Stomach (tissue), 9 donors: ENCODE measurements around the gene H2AZ1. TPM values are rescaled to one million over a fixed set of nuclear protein-coding genes. Genes with fewer than 3 reads are reported as not detected.

Experiments
- DNase-seq, 2 donors: peaks; one replicate each; pipeline versions ENCODE4 v3.0.0 to v3.0.0-alpha.2; 2013 to 2019
- H3K27ac ChIP-seq, 5 donors: fragments of 200-600 bp in 4 of 5; sonication (generic) in 4 of 5; one replicate each; pipeline ENCODE4 v1.5.1; 2013 to 2019; ENCODE audit warnings: mild to moderate bottlenecking in 1 of 5, moderate library complexity in 1 of 5
- H3K27me3 ChIP-seq, 3 donors: fragments of 200-600 bp; sonication (generic); one replicate each; pipeline ENCODE4 v1.5.1; 2017 to 2019; ENCODE audit warnings: mixed run types in 1 of 3
- H3K36me3 ChIP-seq, 4 donors: fragments of 200-600 bp; sonication (generic); 1 replicate in 3 of 4; 2 replicates in 1 of 4; pipeline ENCODE4 v1.5.1; 2016 to 2019
- H3K4me1 ChIP-seq, 4 donors: fragments of 200-600 bp; sonication (generic); one replicate each; pipeline ENCODE4 v1.5.1; 2016 to 2019
- H3K4me3 ChIP-seq, 4 donors: fragments of 200-600 bp; sonication (generic) in 3 of 4; one replicate each; pipeline ENCODE4 v1.5.1; 2016 to 2019; ENCODE audit warnings: mild to moderate bottlenecking in 1 of 4
- H3K9me3 ChIP-seq, 4 donors: fragments of 200-600 bp; sonication (generic); one replicate each; pipeline ENCODE4 v1.5.1; 2016 to 2019
- EP300 ChIP-seq: sonication (generic); formaldehyde crosslinking; IDR thresholded peaks from one replicate; pipeline ENCODE4 v1.6.1; 2017; ENCODE audit warnings: antibody characterized with exemption
- POLR2A ChIP-seq, 4 donors: fragments of 450-650 bp; IDR thresholded peaks; one replicate each; pipeline ENCODE4 v1.6.1; 2016; ENCODE audit warnings: antibody characterized with exemption in 4 of 4, control low read depth in 2 of 4, mild to moderate bottlenecking in 1 of 4, moderate library complexity in 1 of 4
- POLR2AphosphoS5 ChIP-seq, 3 donors: sonication (generic); formaldehyde crosslinking; IDR thresholded peaks; one replicate each; pipeline ENCODE4 v1.6.1; 2016; ENCODE audit warnings: antibody characterized with exemption in 3 of 3
- WGBS, 5 donors: extraction: QIAGEN DNeasy Blood & Tissue Kit in 3 of 5; methylation state at CpG; one replicate each; pipeline versions ENCODE4 v1.1.5 to v1.1.7; 2013 to 2018; 5-methylcytosine and 5-hydroxymethylcytosine counted together
- intact Hi-C: fragments of 100-400 bp; cut with DNase I; formaldehyde crosslinking; loops from one replicate; pipeline ENCODE4 v1.15.1; 2023; ENCODE audit warnings: low total_unique reads
- polyA plus RNA-seq, 3 donors: library from polyadenylated mRNA; stranded (reverse); fragments of 200-250 nt; gene quantifications; one replicate each; pipeline ENCODE4 v1.2.3, GENCODE V29; 2013
- total RNA-seq, 5 donors: library from RNA; depleted of rRNA; stranded (reverse); fragments of >200 nt; gene quantifications; one replicate each; pipeline versions ENCODE4 v1.1.0 to v1.2.3, GENCODE V29; 2014 to 2016
- TF ChIP-seq, protein P1 (sequence below), 7 experiments: fragments of 450-650 bp in 4 of 7; fragments of 200-600 bp in 3 of 7; sonication (generic) in 3 of 7; IDR thresholded peaks; one replicate each; pipeline ENCODE4 v1.5.1; 2016 to 2019; ENCODE audit warnings: antibody characterized with exemption in 7 of 7, control low read depth in 2 of 7, mild to moderate bottlenecking in 1 of 7
- donor health status: healthy with polysubstance abuse.
- donor health status: Bipolar disorder and iron deficiency.
- donor health status: healthy.

Gene H2AZ1
- total and polyA plus RNA-seq, 8 donors: 51.6 to 351 (median 175) TPM

DNA sequence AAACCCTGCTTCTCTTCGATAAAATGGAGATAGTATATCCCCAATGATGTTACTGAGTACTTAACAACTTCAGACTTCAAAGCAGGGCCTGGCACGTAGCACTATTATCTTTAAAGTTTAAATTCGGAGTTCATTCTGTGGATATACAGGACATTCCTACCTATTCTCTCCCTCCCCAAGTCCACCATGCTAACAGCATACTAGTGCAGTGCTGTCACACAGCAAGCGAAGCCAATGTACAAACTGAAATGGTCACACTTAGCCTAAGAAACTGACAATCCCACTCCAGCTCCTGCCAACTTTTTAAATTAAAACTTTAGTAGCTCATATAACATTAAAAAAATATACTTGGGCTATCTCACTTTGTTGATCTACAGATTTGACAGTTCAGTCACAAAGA is 2.5 kb downstream of the H2AZ1 start:
- Histone ChIP-seq H3K27ac (peak overlapping the region in 4 of 5 donors; percentile 97 to 99 (median 98)), H3K36me3 (peaks cover 0 to 8% (median 4%) of the 10 kb centered on the region in 4 donors), H3K4me3 (peak overlapping the region in 2 of 4 donors; percentile 83 to 98), H3K27me3 (no peaks in the 10 kb centered on the region), H3K4me1 (peaks cover 20 to 62% (median 52%) of the 10 kb centered on the region in 4 donors), H3K9me3 (no peaks in the 10 kb centered on the region)
- no peak for DNase-seq
- intact Hi-C loops: loop anchor here (10.0 kb wide), 2 partner anchors 53 to 383 kb away; partner anchors contain the start of genes LAMTOR3 and TRMT10A
- TF ChIP-seq EP300 (no peak), POLR2A (IDR thresholded peaks at IDR 0.05) (no peak), POLR2AphosphoS5 (IDR thresholded peaks at IDR 0.05) (no peak)
- TF ChIP-seq, protein P1, sequence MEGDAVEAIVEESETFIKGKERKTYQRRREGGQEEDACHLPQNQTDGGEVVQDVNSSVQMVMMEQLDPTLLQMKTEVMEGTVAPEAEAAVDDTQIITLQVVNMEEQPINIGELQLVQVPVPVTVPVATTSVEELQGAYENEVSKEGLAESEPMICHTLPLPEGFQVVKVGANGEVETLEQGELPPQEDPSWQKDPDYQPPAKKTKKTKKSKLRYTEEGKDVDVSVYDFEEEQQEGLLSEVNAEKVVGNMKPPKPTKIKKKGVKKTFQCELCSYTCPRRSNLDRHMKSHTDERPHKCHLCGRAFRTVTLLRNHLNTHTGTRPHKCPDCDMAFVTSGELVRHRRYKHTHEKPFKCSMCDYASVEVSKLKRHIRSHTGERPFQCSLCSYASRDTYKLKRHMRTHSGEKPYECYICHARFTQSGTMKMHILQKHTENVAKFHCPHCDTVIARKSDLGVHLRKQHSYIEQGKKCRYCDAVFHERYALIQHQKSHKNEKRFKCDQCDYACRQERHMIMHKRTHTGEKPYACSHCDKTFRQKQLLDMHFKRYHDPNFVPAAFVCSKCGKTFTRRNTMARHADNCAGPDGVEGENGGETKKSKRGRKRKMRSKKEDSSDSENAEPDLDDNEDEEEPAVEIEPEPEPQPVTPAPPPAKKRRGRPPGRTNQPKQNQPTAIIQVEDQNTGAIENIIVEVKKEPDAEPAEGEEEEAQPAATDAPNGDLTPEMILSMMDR (IDR thresholded peaks at IDR 0.05): no peak
- 68 to 80% (median 72%) methylated on average over 4 of the region's 4 CpGs for WGBS, 5 donors

DNA sequence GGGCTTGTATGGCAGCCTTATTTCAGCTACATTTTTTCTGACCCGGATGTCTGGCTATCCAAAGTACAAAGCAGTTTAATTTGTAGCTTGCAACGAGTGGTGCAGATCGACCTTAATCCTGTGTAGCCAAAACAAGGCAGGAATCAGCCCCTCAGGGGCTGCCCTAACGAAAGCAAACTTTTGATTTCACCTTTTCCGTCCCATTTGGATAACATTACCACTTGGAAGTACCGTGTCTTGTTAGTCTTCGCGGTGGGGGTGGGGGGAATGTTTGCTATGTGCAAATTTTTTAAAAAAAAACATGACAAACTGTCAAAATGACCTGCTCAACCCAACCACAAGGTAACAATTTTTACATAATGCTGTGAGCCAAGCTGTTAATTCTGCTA is 2.9 kb downstream of the H2AZ1 start:
- Histone ChIP-seq H3K4me3 (peak overlapping the region; percentile 83 to 98 (median 95)), H3K36me3 (peaks cover 0 to 8% (median 4%) of the 10 kb centered on the region in 4 donors), H3K27me3 (no peaks in the 10 kb centered on the region), H3K27ac (peak overlapping the region; percentile 93 to 99 (median 98)), H3K4me1 (peaks cover 20 to 65% (median 53%) of the 10 kb centered on the region in 4 donors), H3K9me3 (no peaks in the 10 kb centered on the region)
- WGBS, 5 donors: 12 to 18% (median 14%) methylated on average over 8 of the region's 8 CpGs
- TF ChIP-seq, protein P1 (IDR thresholded peaks at IDR 0.05): no peak
- no peak for TF ChIP-seq POLR2A (IDR thresholded peaks at IDR 0.05)
- no peak for TF ChIP-seq POLR2AphosphoS5 (IDR thresholded peaks at IDR 0.05)
- no peak for TF ChIP-seq EP300
- intact Hi-C loops: loop anchor here (10.0 kb wide), 2 partner anchors 52 to 382 kb away; partner anchors contain the start of genes LAMTOR3 and TRMT10A
- no peak for DNase-seq

DNA sequence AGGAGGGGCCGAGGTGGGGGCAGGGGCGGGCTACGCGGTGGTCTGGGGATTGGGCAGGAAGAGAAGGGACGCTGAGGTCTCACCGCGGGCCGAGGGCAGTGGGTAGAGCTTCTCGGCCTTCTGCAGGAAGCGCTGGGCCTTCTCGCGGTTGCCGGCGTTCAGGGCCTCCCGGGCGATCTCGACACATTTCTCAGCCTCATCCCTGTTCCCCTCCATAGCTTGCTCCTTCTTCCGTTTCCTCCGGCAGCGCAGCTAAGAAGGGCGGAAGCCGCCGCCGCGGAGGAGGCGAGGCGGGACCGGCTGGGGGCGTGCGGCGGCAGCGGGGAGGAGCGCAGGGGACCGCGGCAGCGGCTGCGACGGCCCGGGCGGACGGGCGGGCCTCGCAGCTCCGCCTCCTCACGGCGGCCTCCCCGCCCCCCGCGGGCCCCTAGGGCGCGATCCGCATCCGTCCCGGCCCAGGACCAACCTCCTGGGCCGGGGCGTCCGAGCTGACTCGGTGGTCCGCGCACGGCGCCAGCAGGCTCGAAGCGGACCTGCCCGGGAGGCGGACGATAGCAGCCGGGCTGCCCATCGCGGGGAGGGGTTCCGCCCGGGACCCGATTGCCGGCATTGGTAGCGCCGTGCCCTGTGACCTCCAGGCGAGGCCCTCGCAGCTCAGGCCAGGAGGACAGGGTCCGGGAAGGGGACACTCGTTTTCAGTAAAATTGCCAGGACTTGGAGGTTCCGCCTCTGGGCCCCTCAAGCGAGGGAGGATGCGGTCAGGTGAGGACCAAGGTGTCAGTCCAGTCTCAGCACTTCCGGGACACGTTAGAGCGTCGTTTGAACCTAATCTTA is 3.5 kb downstream of the H2AZ1 start, which contains the start of gene DNAJB14:
Gene DNAJB14, minus strand, starts transcription at position 263 of the 834 bp plus-strand sequence. Its CDS starts 47 bp downstream, at position 216.
- intact Hi-C loops: loop anchor here (10.0 kb wide), 2 partner anchors 52 to 382 kb away; partner anchors contain the start of genes LAMTOR3 and TRMT10A
- peak within 1 kb of the TSS; percentile 93 to 99 (median 98) for H3K27ac ChIP-seq
- DNase-seq: peak; percentile 83 to 94
- H3K4me1 ChIP-seq: peaks cover 20 to 68% (median 53%) of the 10 kb centered on the region in 4 donors
- peak within 1 kb of the TSS; percentile 83 to 98 (median 95) for H3K4me3 ChIP-seq
- H3K36me3 ChIP-seq: peaks cover 0 to 8% (median 4%) of the 10 kb centered on the region in 4 donors
- TF ChIP-seq, protein P1 (IDR thresholded peaks at IDR 0.05): peak in 1 of 7 experiments; percentile 29
- TF ChIP-seq POLR2A (IDR thresholded peaks at IDR 0.05) (no peak), POLR2AphosphoS5 (IDR thresholded peaks at IDR 0.05) (peak; percentile 29 to 76 (median 69))
- WGBS, 5 donors: 0 to 2% (median 1%) methylated on average over 2 to 87 of the region's 87 CpGs
- no peaks in the 10 kb centered on the region for H3K9me3 ChIP-seq
- no peaks in the 10 kb centered on the region for H3K27me3 ChIP-seq

DNA sequence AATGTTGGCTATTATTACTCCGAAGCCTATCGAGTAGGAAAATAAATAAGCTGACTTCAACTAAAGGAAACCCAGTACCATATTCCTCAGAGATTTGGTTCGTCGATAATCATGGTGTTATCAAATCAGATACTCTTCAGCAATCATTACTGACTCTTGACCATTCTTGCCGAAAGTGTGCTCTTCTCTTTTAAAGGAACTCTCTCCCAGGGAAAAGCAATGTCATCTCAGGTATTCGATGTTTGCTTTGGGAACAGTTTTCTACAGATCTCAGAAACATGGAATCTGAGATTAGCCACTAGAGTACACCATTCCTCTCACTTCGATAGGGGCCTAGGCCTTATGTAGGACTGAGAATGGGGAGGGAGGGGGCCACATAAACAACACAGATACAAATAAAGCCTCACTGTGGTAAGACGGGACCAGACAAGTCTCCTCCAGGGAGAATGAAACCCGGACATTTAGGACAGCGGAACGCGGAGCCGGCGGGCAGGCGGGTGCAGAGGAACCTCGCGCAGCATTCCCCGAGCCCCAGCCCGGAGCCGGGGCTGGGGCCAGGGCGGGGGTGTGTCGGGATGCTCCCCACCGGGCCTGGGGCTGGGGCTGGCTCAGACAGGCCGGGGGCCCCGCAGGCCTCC is 4.2 kb downstream of the H2AZ1 start:
- WGBS, 5 donors: 1 to 6% (median 1%) methylated on average over 10 to 25 of the region's 25 CpGs
- Histone ChIP-seq H3K4me1 (peaks cover 20 to 60% (median 47%) of the 10 kb centered on the region in 4 donors), H3K27ac (peak overlapping the region; percentile 93 to 99 (median 98)), H3K36me3 (peaks cover 0 to 8% (median 4%) of the 10 kb centered on the region in 4 donors), H3K27me3 (no peaks in the 10 kb centered on the region), H3K4me3 (peak overlapping the region; percentile 83 to 98 (median 95)), H3K9me3 (no peaks in the 10 kb centered on the region)
- DNase-seq: peak in 1 of 2 donors; percentile 26
- TF ChIP-seq POLR2A (IDR thresholded peaks at IDR 0.05): no peak
- no peak for TF ChIP-seq POLR2AphosphoS5 (IDR thresholded peaks at IDR 0.05)
- TF ChIP-seq, protein P1 (IDR thresholded peaks at IDR 0.05): no peak
- no peak for TF ChIP-seq EP300
- intact Hi-C loops: loop anchor here (10.0 kb wide), 2 partner anchors 51 to 381 kb away; partner anchors contain the start of genes LAMTOR3 and TRMT10A
